Left cardiac atrium (tissue), 4 donors: Measurements from ENCODE around the gene SMPD4. TPM values are rescaled to one million over a fixed set of nuclear protein-coding genes. Genes with fewer than 3 reads are reported as not detected.
"Not testable (repeated sequence)": the region's sequence is repeated elsewhere in the genome, so short reads cannot be mapped to it uniquely, and the experiment has no call there.

Experiments used
- ATAC-seq, 2 donors: fragments of 200-7000 bp; cut with Tn5 transposase; one replicate each; pipeline ENCODE4 v1.9.1; 2020; ENCODE audit warnings: mild to moderate bottlenecking in 2 of 2, moderate library complexity in 2 of 2
- DNase-seq: peaks from one replicate; pipeline ENCODE4 v3.0.0-alpha.2; 2020
- intact Hi-C, 2 donors: fragments of 100-400 bp; cut with DNase I; formaldehyde crosslinking; loops; one replicate each; pipeline versions ENCODE4 v1.14.1 to v1.15.1; 2022 to 2023
- total RNA-seq, 2 donors: library from RNA; stranded (reverse); fragmentation: NEBNext Ultra II Directional; extraction: Animal tissue kit (Norgen Biotek cat#: 25700); gene quantifications; one replicate each; pipeline ENCODE4 v1.2.1, GENCODE V29; 2021
- donor health status: DM: no; HTN: yes; CAD: no.
- donor health status: DM: no; HTN: yes; CAD: no; lungs with severe emphysema.
- donor health status: DM: yes; HTN: yes; CAD: no.
- donor health status: Dilated cardiomyopathy.

SMPD4 gene
- total RNA-seq, 2 donors from 2014 or later = 20.2 to 24.4 TPM

DNA sequence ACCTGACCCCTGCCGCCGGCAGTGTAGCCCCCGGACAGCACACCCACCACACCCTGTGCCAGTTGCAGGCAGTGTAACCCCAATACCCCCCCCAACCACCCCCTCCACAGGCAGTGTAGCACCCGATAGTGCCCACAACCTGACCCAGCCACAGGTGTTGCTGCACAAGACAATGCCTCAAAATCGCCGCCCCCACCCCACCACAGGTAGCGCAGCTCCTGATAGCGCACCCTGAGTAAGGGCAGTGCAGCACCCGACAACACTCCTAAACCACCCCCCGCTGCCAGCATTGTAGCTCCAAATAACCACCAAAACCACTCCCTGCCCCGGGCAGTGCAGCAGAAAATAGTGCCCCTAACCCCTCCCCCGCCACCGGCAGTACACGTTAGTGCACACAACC is 52.9 kb downstream of the SMPD4 start:
- intact Hi-C loops, DNase-seq, ATAC-seq: not testable (repeated sequence)

- intact Hi-C loops, ATAC-seq, DNase-seq: not testable (repeated sequence)
These were observed 53.7 kb downstream of the SMPD4 start for GRCh38 chr2:130127726-130128125.

DNA sequence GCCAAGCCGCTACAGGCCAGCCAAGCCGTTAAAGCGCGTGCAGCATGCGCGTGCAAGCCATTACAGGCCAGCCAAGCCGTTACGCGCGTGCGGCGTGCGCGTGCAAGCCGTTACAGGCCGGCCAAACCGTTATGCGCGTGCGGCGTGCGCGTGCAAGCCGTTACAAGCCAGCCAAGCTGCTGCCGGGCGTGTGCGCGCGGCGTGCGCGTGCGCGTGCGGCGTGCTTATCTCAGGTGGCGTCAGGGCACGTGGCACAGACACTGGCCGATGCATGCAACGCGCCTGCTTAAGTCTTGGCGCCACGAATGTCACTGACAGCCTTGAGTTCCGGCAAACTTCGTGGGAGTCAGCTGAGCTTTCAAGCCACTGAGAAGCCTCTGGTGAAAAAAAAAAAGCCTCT is 60.5 kb downstream of the SMPD4 start:
- DNase-seq, intact Hi-C loops, ATAC-seq: not testable (repeated sequence)

DNA sequence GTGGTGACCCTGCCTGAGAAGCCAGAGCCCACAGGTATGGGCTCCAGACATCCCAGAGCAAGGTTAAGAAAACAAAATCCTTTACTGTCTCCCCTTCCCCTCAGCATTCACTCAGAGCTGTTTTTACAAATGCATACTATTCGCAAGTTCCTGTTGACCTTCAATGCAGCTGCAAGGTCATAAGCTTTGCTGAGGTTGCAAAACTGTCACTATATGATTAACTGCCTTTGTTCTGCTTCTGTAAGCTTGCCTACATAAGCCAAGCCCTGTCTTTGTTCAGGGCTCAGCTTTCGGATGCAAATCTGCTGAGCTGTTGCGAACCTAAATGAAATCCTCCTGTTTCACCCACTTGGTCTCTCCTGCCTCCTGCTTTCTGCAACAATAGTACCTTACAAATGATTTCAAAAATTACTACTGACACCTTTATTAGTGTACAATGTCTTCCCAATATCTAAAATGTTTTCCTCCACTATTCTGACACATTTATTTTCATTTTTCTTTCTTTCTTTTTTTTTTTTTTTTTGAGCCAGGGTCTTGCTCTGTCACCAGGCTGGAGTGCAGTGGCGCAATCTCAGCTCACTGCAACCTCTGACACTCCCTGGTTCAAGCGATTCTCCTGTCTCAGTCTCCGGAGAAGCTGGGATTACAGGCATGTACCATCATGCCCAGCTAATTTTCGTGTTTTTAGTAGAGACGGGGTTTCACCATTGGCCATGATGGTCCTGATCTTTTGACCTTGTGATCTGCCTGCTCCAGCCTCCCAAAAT is 78.6 kb downstream of the SMPD4 start:
- intact Hi-C loops, ATAC-seq, DNase-seq: not testable (repeated sequence)

Other genes starting within 250 kb of the SMPD4 start
- under 1 TPM in 1 of 2 donors, not detected in 1; 0.18 TPM for gene RAB6C, start 201.9 kb downstream of the SMPD4 start, total RNA-seq
- not detected for gene POTEF, start 52.4 kb downstream of the SMPD4 start, total RNA-seq
- gene CCDC74B, start 36.5 kb downstream of the SMPD4 start, total RNA-seq = under 1 TPM; 0.76 to 0.91 TPM
- 100 to 1,000 TPM; 207 to 259 TPM for gene MZT2B, start 660 bp upstream of the SMPD4 start, total RNA-seq
- gene TUBA3E, start 16.8 kb upstream of the SMPD4 start, total RNA-seq = 1 to 10 TPM; 6.0 to 6.7 TPM
- 10 to 100 TPM; 55.0 to 79.3 TPM for gene IMP4, start 161.3 kb upstream of the SMPD4 start, total RNA-seq
- 10 to 100 TPM; 24.2 to 28.0 TPM for gene PTPN18, start 174.5 kb upstream of the SMPD4 start, total RNA-seq